HPDE6-E6E7 (cell line): Measurements from ENCODE around the gene AP4M1.

Source experiments
- DNase-seq: peaks from one replicate; pipeline ENCODE4 v3.0.0; 2011; ENCODE audit warnings: missing footprints; ENCODE audit errors: extremely low spot score

The AP4M1 gene

GRCh38 chr7:100087055-100087750, 14.2 kb upstream of the AP4M1 start:
- no peak for DNase-seq

GRCh38 chr7:100088095-100088620, 13.3 kb upstream of the AP4M1 start:
- no peak for DNase-seq

- no peak for DNase-seq
Measured at GRCh38 chr7:100088621-100089457, 12.6 kb upstream of the AP4M1 start, which contains the start of gene COPS6. Gene COPS6 (plus strand): TSS chr7:100088969. CDS start chr7:100088991, 22 bp downstream.

- no peak for DNase-seq
Measured at GRCh38 chr7:100089458-100090196, 11.8 kb upstream of the AP4M1 start.

GRCh38 chr7:100090527-100091410, 10.7 kb upstream of the AP4M1 start:
- DNase-seq, result no peak

DNA sequence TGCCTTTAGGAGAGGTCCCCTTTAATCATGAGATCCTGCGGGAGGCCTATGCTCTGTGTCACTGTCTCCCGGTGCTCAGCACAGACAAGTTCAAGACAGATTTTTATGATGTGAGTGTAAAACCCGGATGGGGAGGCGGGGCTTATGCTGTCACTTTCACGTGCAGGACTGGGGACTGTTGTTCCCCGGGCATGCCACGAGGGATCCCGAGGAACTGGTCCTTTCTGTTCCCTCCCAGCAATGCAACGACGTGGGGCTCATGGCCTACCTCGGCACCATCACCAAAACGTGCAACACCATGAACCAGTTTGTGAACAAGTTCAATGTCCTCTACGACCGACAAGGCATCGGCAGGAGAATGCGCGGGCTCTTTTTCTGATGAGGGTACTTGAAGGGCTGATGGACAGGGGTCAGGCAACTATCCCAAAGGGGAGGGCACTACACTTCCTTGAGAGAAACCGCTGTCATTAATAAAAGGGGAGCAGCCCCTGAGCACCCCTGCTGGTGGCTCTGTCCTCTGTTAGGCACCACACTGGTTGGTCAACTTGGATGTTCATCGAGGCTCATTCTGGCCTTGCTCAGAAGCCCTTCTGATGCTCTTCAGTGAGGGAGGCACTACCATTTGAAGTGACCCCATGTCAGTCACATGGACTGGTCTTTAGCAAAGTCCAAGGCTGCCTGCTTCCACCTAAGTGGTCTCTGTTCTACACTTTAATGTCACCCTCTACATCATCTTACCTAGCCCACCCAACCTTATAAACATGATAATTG, 9.8 kb upstream of the AP4M1 start:
- no peak for DNase-seq

GRCh38 chr7:100093054-100093453, 8.4 kb upstream of the AP4M1 start:
- no peak for DNase-seq

GRCh38 chr7:100093498-100093897, 7.9 kb upstream of the AP4M1 start:
- no peak for DNase-seq

- DNase-seq, result no peak
Measured at GRCh38 chr7:100093925-100094486, 7.4 kb upstream of the AP4M1 start.

GRCh38 chr7:100095289-100095688, 6.2 kb upstream of the AP4M1 start:
- no peak for DNase-seq

- DNase-seq, result no peak
Measured at GRCh38 chr7:100095704-100096103, 5.7 kb upstream of the AP4M1 start.

- DNase-seq, result no peak
Measured at GRCh38 chr7:100098913-100099312, 2.5 kb upstream of the AP4M1 start.

DNA sequence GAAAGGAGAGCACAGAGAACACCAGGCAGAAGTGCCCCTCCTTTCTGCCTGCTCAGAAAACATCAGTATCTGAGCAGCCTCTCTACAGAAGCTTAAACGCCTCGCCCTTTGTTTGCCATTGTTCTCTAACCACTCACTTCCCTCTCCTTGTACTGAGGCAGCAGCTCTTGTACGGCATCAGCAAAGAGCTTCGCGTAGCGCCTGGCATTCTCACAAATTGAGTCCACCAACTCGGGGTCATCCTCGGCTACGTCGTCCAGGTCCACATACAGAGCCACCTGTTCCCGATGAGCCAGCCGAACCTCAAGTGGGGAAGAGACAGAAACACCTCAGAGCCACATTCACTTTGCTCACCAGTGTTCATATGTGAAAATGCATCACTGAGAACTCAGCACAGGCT, 2.0 kb upstream of the AP4M1 start:
- DNase-seq, result no peak

GRCh38 chr7:100100420-100101015, 925 bp upstream of the AP4M1 start:
- DNase-seq, result peak; percentile 92

DNA sequence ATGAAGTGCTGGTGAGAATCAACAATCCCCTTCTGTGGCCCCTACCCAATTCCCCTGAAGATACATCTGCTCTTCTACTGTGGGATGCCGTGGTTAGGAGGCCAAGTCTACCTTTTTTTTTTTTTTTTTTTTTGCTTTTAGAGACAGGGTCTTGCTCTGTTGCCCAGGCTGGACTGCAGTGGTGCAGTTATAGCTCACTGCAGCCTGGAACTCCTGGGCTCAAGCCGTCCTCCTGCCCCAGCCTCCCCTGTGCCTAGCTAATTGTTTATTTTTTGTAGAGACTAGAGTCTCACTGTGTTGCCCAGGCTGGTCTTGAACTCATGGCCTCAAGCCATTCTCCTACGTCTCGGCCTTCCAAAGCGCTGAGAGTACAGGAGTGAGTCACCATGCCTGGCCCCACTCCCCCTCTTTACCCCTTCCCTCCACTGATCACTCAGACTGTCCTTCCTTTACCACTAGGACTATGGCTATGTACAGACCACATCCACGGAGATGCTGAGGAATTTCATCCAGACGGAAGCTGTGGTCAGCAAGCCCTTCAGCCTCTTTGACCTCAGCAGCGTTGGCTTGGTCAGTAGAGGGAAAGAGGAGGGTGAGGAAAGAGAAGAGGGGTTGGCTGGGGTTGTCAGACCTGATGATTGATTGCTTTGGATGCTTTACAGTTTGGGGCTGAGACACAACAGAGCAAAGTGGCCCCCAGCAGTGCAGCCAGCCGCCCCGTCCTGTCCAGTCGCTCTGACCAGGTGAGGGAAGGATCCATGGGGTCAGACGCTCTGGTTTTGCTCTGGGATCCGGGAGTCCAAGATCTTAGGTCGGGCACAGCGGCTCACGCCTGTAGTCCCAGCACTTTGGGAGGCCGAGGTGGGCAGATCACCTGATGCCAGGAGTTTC, 1.8 kb downstream of the AP4M1 start:
- no peak for DNase-seq

GRCh38 chr7:100105534-100105933, 4.1 kb downstream of the AP4M1 start:
- no peak for DNase-seq

DNA sequence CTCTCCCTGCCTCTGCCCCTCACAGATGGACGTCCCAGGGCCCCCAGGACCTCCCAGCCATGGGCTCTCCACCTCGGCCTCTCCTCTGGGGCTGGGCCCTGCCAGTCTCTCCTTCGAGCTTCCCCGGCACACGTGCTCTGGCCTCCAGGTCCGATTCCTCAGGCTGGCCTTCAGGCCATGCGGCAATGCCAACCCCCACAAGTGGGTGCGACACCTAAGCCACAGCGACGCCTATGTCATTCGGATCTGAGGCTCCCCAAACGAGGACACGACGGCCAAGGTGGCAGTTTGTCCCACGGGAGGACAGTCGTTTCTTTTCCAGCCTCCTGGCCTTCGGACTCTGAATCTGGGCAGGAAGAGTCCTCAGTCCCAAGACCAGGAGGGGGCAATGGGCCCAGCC, 5.2 kb downstream of the AP4M1 start:
- DNase-seq, result no peak

GRCh38 chr7:100107125-100107737, 5.8 kb downstream of the AP4M1 start:
- no peak for DNase-seq
